Breast epithelium (tissue), 4 donors: ENCODE data around the gene EHMT1. TPM values are rescaled to one million over a fixed set of nuclear protein-coding genes. Genes with fewer than 3 reads are reported as not detected.

Experiments
- DNase-seq, 2 donors: peaks; one replicate each; pipeline ENCODE4 v3.0.0-alpha.2; 2019; ENCODE audit warnings: low spot score in 2 of 2
- H3K27ac ChIP-seq, 2 donors: fragments of 200-600 bp; sonication (generic) in 1 of 2; one replicate each; pipeline ENCODE4 v1.5.1; 2016 to 2019; ENCODE audit warnings: mild to moderate bottlenecking in 1 of 2
- H3K27me3 ChIP-seq, 2 donors: fragments of 200-600 bp; sonication (generic) in 1 of 2; one replicate each; pipeline versions ENCODE4 v1.5.1 to v1.6.0; 2017 to 2019; ENCODE audit warnings: control low read depth in 1 of 2, mild to moderate bottlenecking in 1 of 2
- H3K36me3 ChIP-seq: fragments of 200-600 bp; one replicate; pipeline ENCODE4 v1.5.1; 2019
- H3K4me1 ChIP-seq, 2 donors: fragments of 200-600 bp; sonication (generic); one replicate each; pipeline ENCODE4 v1.5.1; 2016 to 2019; ENCODE audit warnings: control low read depth in 1 of 2
- H3K4me3 ChIP-seq, 3 donors: fragments of 200-600 bp; sonication (generic); 1 replicate in 2 of 3; 2 replicates in 1 of 3; pipeline ENCODE4 v1.5.1; 2016 to 2019; ENCODE audit warnings: mild to moderate bottlenecking in 3 of 3, moderate library complexity in 2 of 3
- H3K9me3 ChIP-seq, 2 donors: fragments of 200-600 bp; sonication (generic) in 1 of 2; one replicate each; pipeline ENCODE4 v1.5.1; 2016 to 2019; ENCODE audit warnings: control low read depth in 1 of 2
- POLR2A ChIP-seq: fragments of 450-650 bp; IDR thresholded peaks from one replicate; pipeline ENCODE4 v1.6.1; 2016; ENCODE audit warnings: antibody characterized with exemption, mild to moderate bottlenecking, moderate library complexity
- POLR2AphosphoS5 ChIP-seq, 3 donors: sonication (generic); formaldehyde crosslinking; IDR thresholded peaks; one replicate each; pipeline ENCODE4 v1.6.1; 2017; ENCODE audit warnings: antibody characterized with exemption in 3 of 3
- intact Hi-C: fragments of 100-400 bp; cut with DNase I; formaldehyde crosslinking; loops from one replicate; pipeline ENCODE4 v1.15.1; 2023; ENCODE audit warnings: low total_unique reads
- total RNA-seq, 3 donors: library from RNA; depleted of rRNA; stranded (reverse); fragments of >200 nt; gene quantifications; one replicate each; pipeline ENCODE4 v1.1.0, GENCODE V29; 2016
- TF ChIP-seq, protein P1 (sequence below), 3 donors: fragments of 450-650 bp; IDR thresholded peaks; one replicate each; pipeline ENCODE4 v1.5.1; 2016 to 2017; ENCODE audit warnings: antibody characterized with exemption in 3 of 3, mild to moderate bottlenecking in 3 of 3, moderate library complexity in 3 of 3

EHMT1 gene
- total RNA-seq, 3 donors from 2014 or later: 63.7 to 113 (median 91.2) TPM

DNA sequence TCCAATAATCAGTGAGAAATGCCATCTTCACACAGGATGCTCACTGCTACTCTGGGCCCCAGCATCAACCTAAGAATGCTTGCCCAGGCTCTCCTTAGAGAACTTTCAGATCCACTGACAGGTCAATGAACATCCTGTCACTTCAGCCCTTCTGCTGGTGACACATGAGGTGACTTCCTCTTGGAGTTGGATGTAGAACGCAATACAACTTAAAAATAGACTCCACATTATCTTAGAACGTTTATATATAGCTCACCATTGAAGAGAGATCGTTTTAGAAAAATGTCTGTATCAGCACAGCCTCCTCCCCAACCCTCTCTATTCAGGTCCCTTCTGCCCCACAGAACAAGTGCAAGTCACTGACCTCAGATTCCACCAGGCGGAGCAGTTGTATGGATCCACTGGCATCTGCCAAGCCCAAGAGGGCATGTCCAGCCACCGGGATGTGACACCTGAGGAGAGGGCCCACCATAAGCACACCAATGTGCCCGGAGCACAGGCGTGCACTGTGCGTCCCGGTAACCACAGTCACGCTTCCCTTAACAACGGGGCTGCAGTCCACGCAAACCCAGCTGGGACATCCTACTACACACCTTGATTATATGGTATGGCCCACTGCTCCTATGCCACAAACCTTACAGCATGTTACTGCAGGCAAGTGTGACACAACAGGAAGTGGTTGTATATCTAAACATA lies 42.9 kb upstream of the EHMT1 start:
- Histone ChIP-seq H3K27ac (no peak overlapping the region), H3K36me3 (no peaks in the 10 kb centered on the region), H3K4me1 (peaks cover 8% of the 10 kb centered on the region in 2 donors), H3K27me3 (no peaks in the 10 kb centered on the region), H3K4me3 (no peak overlapping the region), H3K9me3 (no peaks in the 10 kb centered on the region)
- no peak for DNase-seq
- TF ChIP-seq, protein P1, sequence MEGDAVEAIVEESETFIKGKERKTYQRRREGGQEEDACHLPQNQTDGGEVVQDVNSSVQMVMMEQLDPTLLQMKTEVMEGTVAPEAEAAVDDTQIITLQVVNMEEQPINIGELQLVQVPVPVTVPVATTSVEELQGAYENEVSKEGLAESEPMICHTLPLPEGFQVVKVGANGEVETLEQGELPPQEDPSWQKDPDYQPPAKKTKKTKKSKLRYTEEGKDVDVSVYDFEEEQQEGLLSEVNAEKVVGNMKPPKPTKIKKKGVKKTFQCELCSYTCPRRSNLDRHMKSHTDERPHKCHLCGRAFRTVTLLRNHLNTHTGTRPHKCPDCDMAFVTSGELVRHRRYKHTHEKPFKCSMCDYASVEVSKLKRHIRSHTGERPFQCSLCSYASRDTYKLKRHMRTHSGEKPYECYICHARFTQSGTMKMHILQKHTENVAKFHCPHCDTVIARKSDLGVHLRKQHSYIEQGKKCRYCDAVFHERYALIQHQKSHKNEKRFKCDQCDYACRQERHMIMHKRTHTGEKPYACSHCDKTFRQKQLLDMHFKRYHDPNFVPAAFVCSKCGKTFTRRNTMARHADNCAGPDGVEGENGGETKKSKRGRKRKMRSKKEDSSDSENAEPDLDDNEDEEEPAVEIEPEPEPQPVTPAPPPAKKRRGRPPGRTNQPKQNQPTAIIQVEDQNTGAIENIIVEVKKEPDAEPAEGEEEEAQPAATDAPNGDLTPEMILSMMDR (IDR thresholded peaks at IDR 0.05): no peak
- TF ChIP-seq POLR2A (no peak), POLR2AphosphoS5 (IDR thresholded peaks at IDR 0.05) (no peak)
- intact Hi-C loops: no loop called here

DNA sequence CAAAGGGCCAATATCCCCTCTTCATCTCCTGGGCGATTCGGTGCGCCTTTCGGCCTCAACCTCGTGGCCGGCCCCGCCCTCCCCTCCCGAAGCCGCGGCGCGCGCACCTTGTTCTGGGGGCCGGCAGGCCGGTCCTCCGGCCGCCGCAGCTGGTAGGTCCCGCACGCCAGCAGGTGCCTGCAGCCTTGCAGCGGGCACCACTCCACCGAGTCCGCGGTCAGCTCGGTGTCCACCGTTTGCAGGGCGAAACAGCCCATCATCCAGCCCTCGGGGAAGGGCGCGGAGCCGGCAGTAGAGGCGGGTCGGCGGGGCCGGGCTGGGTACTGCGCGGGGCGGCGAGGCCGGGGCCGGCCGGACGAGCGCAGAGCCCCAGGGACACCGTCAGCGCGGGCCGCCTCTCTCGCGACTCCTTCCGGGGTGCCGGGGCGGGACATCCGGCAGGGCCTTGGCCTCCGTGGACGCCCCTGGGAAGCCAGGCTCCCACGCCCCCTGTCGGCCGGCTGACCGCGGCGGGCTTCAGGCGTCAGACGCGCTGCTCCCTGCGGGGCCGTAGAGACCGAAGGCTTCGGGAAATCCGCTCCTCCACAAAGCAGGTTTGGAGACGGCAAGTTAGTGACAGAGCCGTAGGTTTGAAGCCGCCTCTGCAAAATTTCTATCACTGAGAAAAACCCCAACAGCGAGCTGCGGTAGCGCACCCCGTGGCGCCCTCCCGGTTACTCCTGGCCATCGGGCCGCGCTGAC lies 40.1 kb upstream of the EHMT1 start, which contains the start of gene DPH7:
Gene DPH7, minus strand, starts transcription at position 408 of the 741 bp plus-strand sequence. Its CDS starts 148 bp downstream, at position 260.
- Histone ChIP-seq H3K36me3 (no peaks in the 10 kb centered on the region), H3K4me1 (peaks cover 8% of the 10 kb centered on the region in 2 donors), H3K27me3 (no peaks in the 10 kb centered on the region), H3K9me3 (no peaks in the 10 kb centered on the region), H3K4me3 (peak within 1 kb of the TSS; percentile 66 to 96 (median 78)), H3K27ac (peak within 1 kb of the TSS; percentile 70 to 78)
- TF ChIP-seq POLR2A (no peak), POLR2AphosphoS5 (IDR thresholded peaks at IDR 0.05) (peak; percentile 51 to 72 (median 66))
- TF ChIP-seq, protein P1 (IDR thresholded peaks at IDR 0.05): peak; percentile 77 to 89 (median 80)
- peak; percentile 86 to 94 for DNase-seq
- intact Hi-C loops: no loop called here

- TF ChIP-seq POLR2A (no peak), POLR2AphosphoS5 (IDR thresholded peaks at IDR 0.05) (no peak)
- TF ChIP-seq, protein P1 (IDR thresholded peaks at IDR 0.05): no peak
- Histone ChIP-seq H3K4me1 (peaks cover 8% of the 10 kb centered on the region in 2 donors), H3K27ac (peak overlapping the region; percentile 70 to 78)
Observed at GRCh38 chr9:137579259-137579604, 39.6 kb upstream of the EHMT1 start.

DNA sequence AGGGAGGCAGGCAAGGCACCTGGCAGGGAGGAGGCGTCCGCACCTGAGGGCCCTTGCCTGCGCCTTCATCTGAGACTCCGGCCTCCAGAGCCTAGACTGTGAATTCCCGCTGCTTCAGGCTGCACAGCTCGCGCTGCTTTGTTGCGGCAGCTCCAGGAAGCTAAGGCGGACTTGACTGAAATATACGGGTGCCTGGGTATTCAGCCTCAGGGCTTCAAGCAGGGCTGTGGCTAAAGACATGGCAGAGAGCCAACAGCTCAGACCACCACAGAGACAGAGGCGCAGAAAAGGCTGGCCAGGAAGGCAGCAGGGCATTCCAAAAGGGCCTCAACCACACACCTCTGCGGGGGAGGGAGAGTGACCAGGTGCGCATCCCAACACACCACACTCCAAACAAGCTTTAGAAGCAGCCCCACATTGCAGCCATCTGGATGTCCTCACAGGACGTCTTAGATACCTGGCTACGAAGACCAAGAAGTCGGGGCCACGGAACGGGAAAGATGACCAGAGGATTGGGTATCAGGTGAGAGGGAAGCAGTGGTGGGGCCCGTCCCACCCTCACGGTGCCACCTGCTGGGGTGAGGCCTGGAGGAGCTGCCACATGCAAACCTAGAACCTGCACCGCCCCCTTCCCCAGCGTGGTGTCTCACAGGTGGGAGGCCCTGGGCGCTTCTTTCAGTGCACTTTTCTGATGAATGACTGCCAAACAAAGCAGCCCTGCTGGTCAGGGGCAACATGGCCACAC lies 38.4 kb upstream of the EHMT1 start:
- Histone ChIP-seq H3K36me3 (no peaks in the 10 kb centered on the region), H3K27me3 (no peaks in the 10 kb centered on the region), H3K27ac (no peak overlapping the region), H3K4me3 (no peak overlapping the region), H3K9me3 (no peaks in the 10 kb centered on the region), H3K4me1 (peaks cover 8% of the 10 kb centered on the region in 2 donors)
- no peak for DNase-seq
- TF ChIP-seq POLR2A: no peak
- TF ChIP-seq, protein P1 (IDR thresholded peaks at IDR 0.05): no peak
- no peak for TF ChIP-seq POLR2AphosphoS5 (IDR thresholded peaks at IDR 0.05)
- intact Hi-C loops: no loop called here

More at GRCh38 chr9:137579259-137579604, 39.6 kb upstream of the EHMT1 start:
- intact Hi-C loops: no loop called here
- Histone ChIP-seq H3K27me3 (no peaks in the 10 kb centered on the region), H3K9me3 (no peaks in the 10 kb centered on the region), H3K4me3 (peak overlapping the region; percentile 66 to 96 (median 78)), H3K36me3 (no peaks in the 10 kb centered on the region)
- DNase-seq: no peak
